Spleen (tissue), 11 donors: ENCODE results near the gene HOMEZ. TPM values are rescaled to one million over a fixed set of nuclear protein-coding genes. Genes with fewer than 3 reads are reported as not detected.

Experiments
- DNase-seq: peaks from one replicate; pipeline ENCODE4 v3.0.0-alpha.2; 2020
- H3K27ac ChIP-seq, 8 donors: fragments of 200-600 bp; sonication (generic) in 7 of 8; 1 replicate in 4 of 8; 2 replicates in 4 of 8; pipeline versions ENCODE4 v1.5.0 to v1.8.0; 2016 to 2021; ENCODE audit warnings: inconsistent platforms in 4 of 8, mild to moderate bottlenecking in 4 of 8, moderate library complexity in 1 of 8
- H3K27me3 ChIP-seq, 7 donors: fragments of 200-600 bp; sonication (generic) in 6 of 7; replicated peaks in 1 of 7; 1 replicate in 4 of 7; 2 replicates in 3 of 7; pipeline versions ENCODE4 v1.5.0 to v1.8.0; 2016 to 2021; ENCODE audit warnings: inconsistent platforms in 3 of 7, mild to moderate bottlenecking in 1 of 7
- H3K36me3 ChIP-seq, 6 donors: fragments of 200-600 bp; sonication (generic) in 5 of 6; 1 replicate in 4 of 6; 2 replicates in 2 of 6; pipeline versions ENCODE4 v1.5.0 to v1.8.0; 2016 to 2021; ENCODE audit warnings: inconsistent platforms in 2 of 6
- H3K4me1 ChIP-seq, 6 donors: fragments of 200-600 bp; sonication (generic) in 5 of 6; 1 replicate in 3 of 6; 2 replicates in 3 of 6; pipeline versions ENCODE4 v1.5.0 to v1.8.0; 2016 to 2021; ENCODE audit warnings: inconsistent platforms in 3 of 6
- H3K4me3 ChIP-seq, 8 donors: fragments of 200-600 bp; sonication (generic) in 7 of 8; 1 replicate in 4 of 8; 2 replicates in 4 of 8; pipeline versions ENCODE4 v1.5.0 to v1.8.0; 2016 to 2021; ENCODE audit warnings: inconsistent platforms in 4 of 8, mild to moderate bottlenecking in 4 of 8, moderate library complexity in 2 of 8
- H3K9me3 ChIP-seq, 8 donors: fragments of 200-600 bp; sonication (generic) in 7 of 8; 1 replicate in 4 of 8; 2 replicates in 4 of 8; pipeline versions ENCODE4 v1.5.0 to v1.8.0; 2016 to 2021; ENCODE audit warnings: inconsistent platforms in 4 of 8
- CTCF ChIP-seq, 11 experiments: fragments of 200-600 bp in 7 of 11; fragments of 450-650 bp in 4 of 11; sonication (generic) in 4 of 11; IDR thresholded peaks in 8 of 11; conservative IDR thresholded peaks in 3 of 11; 1 replicate in 7 of 11; 2 replicates in 4 of 11; pipeline versions ENCODE4 v1.4.0 to v1.8.0; 2016 to 2021; ENCODE audit warnings: antibody characterized with exemption in 11 of 11, inconsistent platforms in 4 of 11, mild to moderate bottlenecking in 1 of 11
- POLR2A ChIP-seq, 3 donors: fragments of 450-650 bp; IDR thresholded peaks; one replicate each; pipeline ENCODE4 v1.5.1; 2017; ENCODE audit warnings: antibody characterized with exemption in 3 of 3, mild to moderate bottlenecking in 1 of 3
- POLR2AphosphoS5 ChIP-seq, 3 donors: sonication (generic); formaldehyde crosslinking; IDR thresholded peaks; one replicate each; pipeline ENCODE4 v1.5.1; 2017; ENCODE audit warnings: antibody characterized with exemption in 3 of 3
- WGBS, 5 donors: extraction: QIAGEN DNeasy Blood & Tissue Kit in 3 of 5; methylation state at CpG; one replicate each; pipeline versions ENCODE4 v1.1.5 to v1.1.7; 2013 to 2018; 5-methylcytosine and 5-hydroxymethylcytosine counted together
- intact Hi-C: fragments of 100-400 bp; cut with DNase I; formaldehyde crosslinking; loops from one replicate; pipeline ENCODE4 v1.15.0; 2023; ENCODE audit warnings: low total_unique reads
- polyA plus RNA-seq, 3 donors: library from polyadenylated mRNA; stranded (reverse); fragments of 200-250 nt; gene quantifications; one replicate each; pipeline ENCODE4 v1.2.1, GENCODE V29; 2013
- total RNA-seq, 7 donors: library from RNA; depleted of rRNA in 3 of 7; stranded (reverse); fragments of >200 nt in 3 of 7; fragmentation: NEBNext Ultra II Directional in 4 of 7; extraction: Animal tissue kit (Norgen Biotek cat#: 25700) in 4 of 7; gene quantifications; one replicate each; pipeline versions ENCODE4 v1.1.0 to v1.2.1, GENCODE V29; 2016 to 2021
- donor health status: healthy with polysubstance abuse.
- donor health status: DM: no; HTN: no; CAD: no; lungs with moderate emphysema.
- donor health status: DM: no; HTN: no; CAD: no.
- donor health status: Bipolar disorder and iron deficiency.
- donor health status: healthy.
- donor health status: DM: no; HTN: no; CAD: no.
- donor health status: DM: yes; HTN: yes; CAD: no.

The HOMEZ gene
- total and polyA plus RNA-seq, 10 donors, result 3.1 to 13.0 (median 8.5) TPM

- intact Hi-C loops, result loop anchor here (10.0 kb wide), 1 partner anchor 171 kb away; no protein-coding TSS in a partner anchor
- no peak overlapping the region for H3K4me3 ChIP-seq
These were observed 10.3 kb upstream of the HOMEZ start for GRCh38 chr14:23296012-23296777.

GRCh38 chr14:23294734-23295561 is 9.0 kb upstream of the HOMEZ start:
- peaks cover 5 to 37% (median 26%) of the 10 kb centered on the region in 6 donors for H3K4me1 ChIP-seq
- DNase-seq, result no peak
- H3K27ac ChIP-seq, result peak overlapping the region in 2 of 8 donors; percentile 6 to 31
- no peaks in the 10 kb centered on the region for H3K27me3 ChIP-seq
- TF ChIP-seq CTCF (IDR thresholded peaks at IDR 0.05 in 8 of 11, conservative IDR thresholded peaks at IDR 0.05 in 3 of 11), result peak; percentile 74 to 94 (median 83)
- peak; percentile 17 to 40 (median 38) for TF ChIP-seq POLR2AphosphoS5 (IDR thresholded peaks at IDR 0.05)
- no peak for TF ChIP-seq POLR2A (IDR thresholded peaks at IDR 0.05)
- peak overlapping the region in 1 of 8 donors; percentile 39 for H3K4me3 ChIP-seq
- WGBS, 5 donors, result 29 to 36% (median 35%) methylated on average over 24 of the region's 24 CpGs
- peaks cover 0 to 34% (median 12%) of the 10 kb centered on the region in 6 donors for H3K36me3 ChIP-seq
- no peaks in the 10 kb centered on the region for H3K9me3 ChIP-seq
- intact Hi-C loops, result loop anchor here (10.0 kb wide), 1 partner anchor 170 kb away; no protein-coding TSS in a partner anchor

More at GRCh38 chr14:23296012-23296777, 10.3 kb upstream of the HOMEZ start:
- Histone ChIP-seq H3K27ac (no peak overlapping the region), H3K36me3 (peaks cover 0 to 34% (median 12%) of the 10 kb centered on the region in 6 donors), H3K4me1 (peaks cover 13 to 47% (median 35%) of the 10 kb centered on the region in 6 donors), H3K27me3 (no peaks in the 10 kb centered on the region), H3K9me3 (no peaks in the 10 kb centered on the region)
- WGBS, 5 donors, result 86 to 95% (median 92%) methylated on average over 7 of the region's 7 CpGs
- no peak for DNase-seq
- TF ChIP-seq POLR2A (IDR thresholded peaks at IDR 0.05) (no peak), CTCF (IDR thresholded peaks at IDR 0.05 in 8 of 11, conservative IDR thresholded peaks at IDR 0.05 in 3 of 11) (no peak), POLR2AphosphoS5 (IDR thresholded peaks at IDR 0.05) (no peak)

GRCh38 chr14:23286902-23287479 is 1.1 kb upstream of the HOMEZ start:
- Histone ChIP-seq H3K9me3 (no peaks in the 10 kb centered on the region), H3K27me3 (no peaks in the 10 kb centered on the region), H3K4me1 (peaks cover 12 to 45% (median 23%) of the 10 kb centered on the region in 6 donors), H3K36me3 (no peaks in the 10 kb centered on the region), H3K4me3 (peak overlapping the region; percentile 54 to 81 (median 74)), H3K27ac (peak overlapping the region; percentile 54 to 93 (median 90))
- TF ChIP-seq POLR2AphosphoS5 (IDR thresholded peaks at IDR 0.05) (no peak), POLR2A (IDR thresholded peaks at IDR 0.05) (no peak), CTCF (IDR thresholded peaks at IDR 0.05 in 8 of 11, conservative IDR thresholded peaks at IDR 0.05 in 3 of 11) (no peak)
- WGBS, 5 donors, result 57 to 63% (median 61%) methylated on average over 6 of the region's 6 CpGs
- intact Hi-C loops, result no loop called here
- no peak for DNase-seq
